ENCODE results near the gene PLEKHA5.

The PLEKHA5 gene

DNA sequence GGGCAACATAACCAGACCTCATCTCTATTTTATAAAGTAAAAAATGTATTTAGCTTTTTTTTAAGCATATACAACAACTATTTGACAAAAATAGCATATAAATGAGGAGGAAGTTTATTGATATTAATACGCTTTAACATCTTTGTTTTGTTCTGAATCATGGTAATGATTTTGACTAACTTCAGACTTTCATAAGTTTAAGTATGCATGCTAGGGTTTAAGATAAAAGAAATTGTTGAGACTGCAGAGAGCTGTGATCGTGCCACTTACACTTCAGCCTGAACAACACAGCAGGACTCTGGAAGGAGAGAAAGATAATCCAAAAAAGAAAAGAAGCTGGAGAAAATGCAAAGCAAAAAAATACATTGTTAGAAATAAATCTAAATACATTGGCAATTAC is 221.8 kb downstream of the PLEKHA5 start:
- Histone ChIP-seq H3K4me2 (ENCODE audit: low read length) (no peak overlapping the region), H3K27ac (ENCODE audit: low read depth, low read length, poor library complexity, severe bottlenecking) (no peak overlapping the region), H3K4me1 (ENCODE audit: insufficient read depth, low read length, severe bottlenecking) (no peaks in the 10 kb centered on the region), H4K20me1 (ENCODE audit: insufficient read depth, low read length) (no peaks in the 10 kb centered on the region), H3F3A (ENCODE audit: insufficient read depth, low read length) (no peaks in the 10 kb centered on the region), H3K27me3 (ENCODE audit: insufficient read depth, low read length) (no peaks in the 10 kb centered on the region), H3K9me3 (ENCODE audit: low read length) (no peaks in the 10 kb centered on the region), H2AFZ (ENCODE audit: low read length) (no peak overlapping the region), H3K9ac (ENCODE audit: low read length) (no peak overlapping the region), H3K9me2 (ENCODE audit: low read depth, low read length) (no peaks in the 10 kb centered on the region), H3K36me3 (ENCODE audit: insufficient read depth, low read length) (no peaks in the 10 kb centered on the region), H3K79me2 (ENCODE audit: insufficient read depth, low read length) (no peaks in the 10 kb centered on the region), H3K4me3 (ENCODE audit: low read depth, low read length, poor library complexity, severe bottlenecking) (no peak overlapping the region)
- TF ChIP-seq, protein P1, sequence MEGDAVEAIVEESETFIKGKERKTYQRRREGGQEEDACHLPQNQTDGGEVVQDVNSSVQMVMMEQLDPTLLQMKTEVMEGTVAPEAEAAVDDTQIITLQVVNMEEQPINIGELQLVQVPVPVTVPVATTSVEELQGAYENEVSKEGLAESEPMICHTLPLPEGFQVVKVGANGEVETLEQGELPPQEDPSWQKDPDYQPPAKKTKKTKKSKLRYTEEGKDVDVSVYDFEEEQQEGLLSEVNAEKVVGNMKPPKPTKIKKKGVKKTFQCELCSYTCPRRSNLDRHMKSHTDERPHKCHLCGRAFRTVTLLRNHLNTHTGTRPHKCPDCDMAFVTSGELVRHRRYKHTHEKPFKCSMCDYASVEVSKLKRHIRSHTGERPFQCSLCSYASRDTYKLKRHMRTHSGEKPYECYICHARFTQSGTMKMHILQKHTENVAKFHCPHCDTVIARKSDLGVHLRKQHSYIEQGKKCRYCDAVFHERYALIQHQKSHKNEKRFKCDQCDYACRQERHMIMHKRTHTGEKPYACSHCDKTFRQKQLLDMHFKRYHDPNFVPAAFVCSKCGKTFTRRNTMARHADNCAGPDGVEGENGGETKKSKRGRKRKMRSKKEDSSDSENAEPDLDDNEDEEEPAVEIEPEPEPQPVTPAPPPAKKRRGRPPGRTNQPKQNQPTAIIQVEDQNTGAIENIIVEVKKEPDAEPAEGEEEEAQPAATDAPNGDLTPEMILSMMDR (IDR thresholded peaks at IDR 0.05; ENCODE audit: low read length), result no peak
- TF ChIP-seq EZH2 (IDR thresholded peaks at IDR 0.05; ENCODE audit: borderline replicate concordance, low read length), result no peak

DNA sequence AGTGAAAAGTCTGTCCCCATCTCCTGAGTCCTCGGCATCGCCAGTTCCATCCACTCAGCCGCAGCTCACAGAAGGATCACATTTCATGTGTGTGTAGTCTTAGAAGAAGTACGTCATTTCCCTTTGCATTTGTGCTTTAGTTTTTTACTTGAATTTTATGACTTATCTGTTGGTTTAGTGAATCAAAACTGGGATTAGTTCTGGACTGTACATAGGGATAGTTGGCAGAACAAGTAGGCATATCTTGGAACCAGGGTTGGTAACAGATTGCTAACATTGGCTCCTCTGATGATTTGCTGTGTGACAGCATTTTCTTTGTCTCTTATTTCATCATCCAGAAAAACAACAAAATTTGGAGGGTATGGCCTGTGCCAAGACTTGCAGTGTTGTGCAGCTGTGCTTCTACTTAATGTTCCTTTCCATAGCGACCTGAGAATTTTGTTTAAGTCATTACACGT is 240.2 kb downstream of the PLEKHA5 start:
- TF ChIP-seq, protein P1 (IDR thresholded peaks at IDR 0.05; ENCODE audit: low read length), result no peak
- TF ChIP-seq EZH2 (IDR thresholded peaks at IDR 0.05; ENCODE audit: borderline replicate concordance, low read length), result no peak
- H3K79me2 ChIP-seq (ENCODE audit: insufficient read depth, low read length), result no peaks in the 10 kb centered on the region
- no peaks in the 10 kb centered on the region for H3K9me2 ChIP-seq (ENCODE audit: low read depth, low read length)
- H3K4me1 ChIP-seq (ENCODE audit: insufficient read depth, low read length, severe bottlenecking), result no peaks in the 10 kb centered on the region
- no peak overlapping the region for H3K27ac ChIP-seq (ENCODE audit: low read depth, low read length, poor library complexity, severe bottlenecking)
- no peaks in the 10 kb centered on the region for H3K36me3 ChIP-seq (ENCODE audit: insufficient read depth, low read length)
- no peaks in the 10 kb centered on the region for H4K20me1 ChIP-seq (ENCODE audit: insufficient read depth, low read length)
- H3K4me2 ChIP-seq (ENCODE audit: low read length), result no peak overlapping the region
- H3K27me3 ChIP-seq (ENCODE audit: insufficient read depth, low read length), result no peaks in the 10 kb centered on the region
- no peaks in the 10 kb centered on the region for H3F3A ChIP-seq (ENCODE audit: insufficient read depth, low read length)
- no peak overlapping the region for H3K4me3 ChIP-seq (ENCODE audit: low read depth, low read length, poor library complexity, severe bottlenecking)
- H3K9me3 ChIP-seq (ENCODE audit: low read length), result no peaks in the 10 kb centered on the region
- no peak overlapping the region for H2AFZ ChIP-seq (ENCODE audit: low read length)
- no peak overlapping the region for H3K9ac ChIP-seq (ENCODE audit: low read length)

DNA sequence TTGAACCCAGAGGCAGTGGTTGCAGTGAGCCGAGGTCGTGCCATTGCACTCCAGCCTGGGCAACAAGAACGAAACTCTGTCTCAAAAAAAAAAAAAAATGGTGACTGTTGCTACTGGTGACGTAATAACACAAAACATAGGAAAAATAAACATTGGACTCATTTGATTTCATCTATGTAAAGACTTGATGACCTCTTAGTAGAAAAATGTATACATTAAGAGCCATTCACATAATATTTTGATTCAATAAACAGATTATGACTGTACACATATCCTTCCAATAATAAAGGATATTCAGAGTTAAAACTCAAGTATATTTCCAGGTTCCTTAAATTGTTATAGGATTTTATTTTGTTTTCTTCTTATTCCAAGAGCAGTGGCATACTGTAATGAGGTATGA is 244.1 kb downstream of the PLEKHA5 start:
- no peaks in the 10 kb centered on the region for H3K27me3 ChIP-seq (ENCODE audit: insufficient read depth, low read length)
- H3K9me2 ChIP-seq (ENCODE audit: low read depth, low read length), result no peaks in the 10 kb centered on the region
- no peaks in the 10 kb centered on the region for H3K4me1 ChIP-seq (ENCODE audit: insufficient read depth, low read length, severe bottlenecking)
- no peak for TF ChIP-seq EZH2 (IDR thresholded peaks at IDR 0.05; ENCODE audit: borderline replicate concordance, low read length)
- TF ChIP-seq, protein P1 (IDR thresholded peaks at IDR 0.05; ENCODE audit: low read length), result no peak
- H2AFZ ChIP-seq (ENCODE audit: low read length), result no peak overlapping the region
- H3K36me3 ChIP-seq (ENCODE audit: insufficient read depth, low read length), result no peaks in the 10 kb centered on the region
- H3K9ac ChIP-seq (ENCODE audit: low read length), result no peak overlapping the region
- H3K79me2 ChIP-seq (ENCODE audit: insufficient read depth, low read length), result no peaks in the 10 kb centered on the region
- no peaks in the 10 kb centered on the region for H4K20me1 ChIP-seq (ENCODE audit: insufficient read depth, low read length)
- H3K27ac ChIP-seq (ENCODE audit: low read depth, low read length, poor library complexity, severe bottlenecking), result no peak overlapping the region
- no peak overlapping the region for H3K4me2 ChIP-seq (ENCODE audit: low read length)
- no peaks in the 10 kb centered on the region for H3K9me3 ChIP-seq (ENCODE audit: low read length)
- no peak overlapping the region for H3K4me3 ChIP-seq (ENCODE audit: low read depth, low read length, poor library complexity, severe bottlenecking)
- H3F3A ChIP-seq (ENCODE audit: insufficient read depth, low read length), result no peaks in the 10 kb centered on the region

Data from OCI-LY1 (cell line).